Femur (tissue), 1 donor: ENCODE data around the gene KRT26.
"Not testable (repeated sequence)": the region's sequence is repeated elsewhere in the genome, so short reads cannot be mapped to it uniquely, and the experiment has no call there.

Experiments used
- DNase-seq: peaks from one replicate; pipeline ENCODE4 v3.0.0-alpha.2; 2017

Gene KRT26

GRCh38 chr17:40772101-40772500 is at the start of gene KRT26:
Gene KRT26, minus strand, starts transcription at chr17:40772201. Its CDS starts 88 bp downstream, at chr17:40772113.
- no peak for DNase-seq

GRCh38 chr17:40821536-40821935 is 49.5 kb upstream of the KRT26 start:
- DNase-seq = no peak

- no peak for DNase-seq
These were observed 48.3 kb upstream of the KRT26 start for GRCh38 chr17:40820228-40820838.

GRCh38 chr17:40819528-40820125 is 47.6 kb upstream of the KRT26 start:
- DNase-seq = peak; percentile 24

- peak; percentile 93 for DNase-seq
These were observed 46.9 kb upstream of the KRT26 start for GRCh38 chr17:40818733-40819527.

- DNase-seq = no peak
These were observed 46.3 kb upstream of the KRT26 start for GRCh38 chr17:40818343-40818732.

GRCh38 chr17:40817103-40817682 is 45.2 kb upstream of the KRT26 start:
- DNase-seq = no peak

GRCh38 chr17:40816569-40816968 is 44.6 kb upstream of the KRT26 start:
- no peak for DNase-seq

GRCh38 chr17:40815381-40815780 is 43.4 kb upstream of the KRT26 start:
- no peak for DNase-seq

GRCh38 chr17:40814657-40815056 is 42.7 kb upstream of the KRT26 start:
- not testable (repeated sequence) for DNase-seq

- DNase-seq = no peak
These were observed 41.8 kb upstream of the KRT26 start for GRCh38 chr17:40813804-40814203.

- DNase-seq = no peak
These were observed 40.6 kb upstream of the KRT26 start for GRCh38 chr17:40812639-40813038.

GRCh38 chr17:40810494-40810893 is 38.5 kb upstream of the KRT26 start:
- no peak for DNase-seq

- no peak for DNase-seq
These were observed 37.9 kb upstream of the KRT26 start for GRCh38 chr17:40809721-40810421.

- DNase-seq = no peak
These were observed 34.1 kb upstream of the KRT26 start for GRCh38 chr17:40806131-40806530.

- DNase-seq = peak; percentile 76
These were observed 31.6 kb upstream of the KRT26 start for GRCh38 chr17:40803617-40804082.

- DNase-seq = no peak
These were observed 29.2 kb upstream of the KRT26 start for GRCh38 chr17:40801157-40801556.

GRCh38 chr17:40800381-40800780 is 28.4 kb upstream of the KRT26 start:
- no peak for DNase-seq

GRCh38 chr17:40799859-40800258 is 27.9 kb upstream of the KRT26 start, which contains the start of gene KRT28:
Gene KRT28, minus strand, starts transcription at chr17:40799959. Its CDS starts 66 bp downstream, at chr17:40799893.
- no peak for DNase-seq

- no peak for DNase-seq
These were observed 24.8 kb upstream of the KRT26 start for GRCh38 chr17:40796846-40797245.

- no peak for DNase-seq
These were observed 23.1 kb upstream of the KRT26 start for GRCh38 chr17:40795019-40795667.

- DNase-seq = no peak
These were observed 22.5 kb upstream of the KRT26 start for GRCh38 chr17:40794466-40794865.
